ENCODE results near the gene PRKG1.

Gene PRKG1

GRCh38 chr10:51214207-51215196, 140.2 kb downstream of the PRKG1 start:
- H3K9me2 ChIP-seq (replicated peaks; ENCODE audit: insufficient read depth, low read length): no peaks in the 10 kb centered on the region
- H4K20me1 ChIP-seq (ENCODE audit: low read depth, low read length): no peaks in the 10 kb centered on the region
- no peaks in the 10 kb centered on the region for H3K79me2 ChIP-seq (ENCODE audit: insufficient read depth, low read length)
- TF ChIP-seq EZH2phosphoT487 (conservative IDR thresholded peaks at IDR 0.05; ENCODE audit: low read length) (no peak), CTCF (IDR thresholded peaks at IDR 0.05; ENCODE audit: insufficient read depth, low read length, poor library complexity, severe bottlenecking) (no peak)
- H3K27ac ChIP-seq (ENCODE audit: low read depth, low read length): no peak overlapping the region
- H3K4me3 ChIP-seq (ENCODE audit: insufficient read depth, low read length, poor library complexity, severe bottlenecking): no peak overlapping the region
- no peaks in the 10 kb centered on the region for H3F3A ChIP-seq (ENCODE audit: insufficient read depth)
- no peaks in the 10 kb centered on the region for H3K9me3 ChIP-seq (ENCODE audit: insufficient read depth, low read length)
- H3K27me3 ChIP-seq (ENCODE audit: low read length): no peaks in the 10 kb centered on the region
- H3K36me3 ChIP-seq (ENCODE audit: low read length): no peaks in the 10 kb centered on the region
- H2AFZ ChIP-seq (ENCODE audit: low read depth, low read length, severe bottlenecking): no peak overlapping the region
- no peak overlapping the region for H3K9ac ChIP-seq (ENCODE audit: low read length)
- no peak overlapping the region for H3K4me2 ChIP-seq (ENCODE audit: low read depth, low read length, poor library complexity, severe bottlenecking)

GRCh38 chr10:51215951-51216834, 141.9 kb downstream of the PRKG1 start:
- Histone ChIP-seq H3K9ac (ENCODE audit: low read length) (no peak overlapping the region), H3K9me3 (ENCODE audit: insufficient read depth, low read length) (no peaks in the 10 kb centered on the region), H3F3A (ENCODE audit: insufficient read depth) (no peaks in the 10 kb centered on the region), H3K27ac (ENCODE audit: low read depth, low read length) (no peak overlapping the region), H3K9me2 (replicated peaks; ENCODE audit: insufficient read depth, low read length) (no peaks in the 10 kb centered on the region), H3K79me2 (ENCODE audit: insufficient read depth, low read length) (no peaks in the 10 kb centered on the region), H3K36me3 (ENCODE audit: low read length) (no peaks in the 10 kb centered on the region), H3K4me3 (ENCODE audit: insufficient read depth, low read length, poor library complexity, severe bottlenecking) (no peak overlapping the region), H3K4me2 (ENCODE audit: low read depth, low read length, poor library complexity, severe bottlenecking) (no peak overlapping the region), H4K20me1 (ENCODE audit: low read depth, low read length) (no peaks in the 10 kb centered on the region), H3K27me3 (ENCODE audit: low read length) (no peaks in the 10 kb centered on the region), H2AFZ (ENCODE audit: low read depth, low read length, severe bottlenecking) (no peak overlapping the region)
- TF ChIP-seq CTCF (IDR thresholded peaks at IDR 0.05; ENCODE audit: insufficient read depth, low read length, poor library complexity, severe bottlenecking) (no peak), EZH2phosphoT487 (conservative IDR thresholded peaks at IDR 0.05; ENCODE audit: low read length) (no peak)

GRCh38 chr10:51217505-51217904, 143.2 kb downstream of the PRKG1 start:
- Histone ChIP-seq H3K79me2 (ENCODE audit: insufficient read depth, low read length) (no peaks in the 10 kb centered on the region), H3F3A (ENCODE audit: insufficient read depth) (no peaks in the 10 kb centered on the region), H4K20me1 (ENCODE audit: low read depth, low read length) (no peaks in the 10 kb centered on the region), H3K4me3 (ENCODE audit: insufficient read depth, low read length, poor library complexity, severe bottlenecking) (no peak overlapping the region), H3K27ac (ENCODE audit: low read depth, low read length) (no peak overlapping the region), H3K27me3 (ENCODE audit: low read length) (no peaks in the 10 kb centered on the region), H3K9me2 (replicated peaks; ENCODE audit: insufficient read depth, low read length) (no peaks in the 10 kb centered on the region), H3K4me2 (ENCODE audit: low read depth, low read length, poor library complexity, severe bottlenecking) (no peak overlapping the region), H2AFZ (ENCODE audit: low read depth, low read length, severe bottlenecking) (no peak overlapping the region), H3K9me3 (ENCODE audit: insufficient read depth, low read length) (no peaks in the 10 kb centered on the region), H3K9ac (ENCODE audit: low read length) (no peak overlapping the region), H3K36me3 (ENCODE audit: low read length) (no peaks in the 10 kb centered on the region)
- TF ChIP-seq EZH2phosphoT487 (conservative IDR thresholded peaks at IDR 0.05; ENCODE audit: low read length): no peak
- no peak for TF ChIP-seq CTCF (IDR thresholded peaks at IDR 0.05; ENCODE audit: insufficient read depth, low read length, poor library complexity, severe bottlenecking)
